Spleen (tissue), 7 donors: ENCODE results near the gene ADGRV1.

Experiments used
- POLR2AphosphoS5 ChIP-seq, 3 donors: sonication (generic); formaldehyde crosslinking; IDR thresholded peaks; one replicate each; pipeline ENCODE4 v1.5.1; 2017; ENCODE audit warnings: antibody characterized with exemption in 3 of 3
- TF ChIP-seq, protein P1 (sequence below), 11 experiments: fragments of 200-600 bp in 7 of 11; fragments of 450-650 bp in 4 of 11; sonication (generic) in 4 of 11; IDR thresholded peaks in 8 of 11; conservative IDR thresholded peaks in 3 of 11; 1 replicate in 7 of 11; 2 replicates in 4 of 11; pipeline versions ENCODE4 v1.4.0 to v1.8.0; 2016 to 2021; ENCODE audit warnings: antibody characterized with exemption in 11 of 11, inconsistent platforms in 4 of 11, mild to moderate bottlenecking in 1 of 11
- donor health status: DM: no; HTN: no; CAD: no; lungs with moderate emphysema.
- donor health status: DM: no; HTN: no; CAD: no.
- donor health status: DM: no; HTN: no; CAD: no.

- TF ChIP-seq, protein P1, sequence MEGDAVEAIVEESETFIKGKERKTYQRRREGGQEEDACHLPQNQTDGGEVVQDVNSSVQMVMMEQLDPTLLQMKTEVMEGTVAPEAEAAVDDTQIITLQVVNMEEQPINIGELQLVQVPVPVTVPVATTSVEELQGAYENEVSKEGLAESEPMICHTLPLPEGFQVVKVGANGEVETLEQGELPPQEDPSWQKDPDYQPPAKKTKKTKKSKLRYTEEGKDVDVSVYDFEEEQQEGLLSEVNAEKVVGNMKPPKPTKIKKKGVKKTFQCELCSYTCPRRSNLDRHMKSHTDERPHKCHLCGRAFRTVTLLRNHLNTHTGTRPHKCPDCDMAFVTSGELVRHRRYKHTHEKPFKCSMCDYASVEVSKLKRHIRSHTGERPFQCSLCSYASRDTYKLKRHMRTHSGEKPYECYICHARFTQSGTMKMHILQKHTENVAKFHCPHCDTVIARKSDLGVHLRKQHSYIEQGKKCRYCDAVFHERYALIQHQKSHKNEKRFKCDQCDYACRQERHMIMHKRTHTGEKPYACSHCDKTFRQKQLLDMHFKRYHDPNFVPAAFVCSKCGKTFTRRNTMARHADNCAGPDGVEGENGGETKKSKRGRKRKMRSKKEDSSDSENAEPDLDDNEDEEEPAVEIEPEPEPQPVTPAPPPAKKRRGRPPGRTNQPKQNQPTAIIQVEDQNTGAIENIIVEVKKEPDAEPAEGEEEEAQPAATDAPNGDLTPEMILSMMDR (IDR thresholded peaks at IDR 0.05 in 8 of 11, conservative IDR thresholded peaks at IDR 0.05 in 3 of 11): no peak
- TF ChIP-seq POLR2AphosphoS5 (IDR thresholded peaks at IDR 0.05): no peak
These were observed 303.4 kb downstream of the ADGRV1 start for GRCh38 chr5:90861843-90862586.
